IMR-90 (cell line): ENCODE data around the gene ARMH1. TPM values are rescaled to one million over a fixed set of nuclear protein-coding genes. Genes with fewer than 3 reads are reported as not detected.

ENCODE experiments used
- ATAC-seq: fragments of 200-7000 bp; cut with Tn5 transposase; 2 replicates; pipeline ENCODE4 v1.9.1; 2020; ENCODE audit warnings: low read depth, mild to moderate bottlenecking, moderate library complexity
- BruUV-seq: library from RNA; stranded (reverse); fragments of 400-500 nt; replicated peaks from 2 replicates; lab custom pipeline; 2021; lab: Mats Ljungman, UMichigan
- CTCF ChIA-PET: fragments of 300-600 bp; formaldehyde crosslinking; extraction: SDS; loops from one replicate; lab custom pipeline; 2021; ENCODE audit warnings: antibody characterized with exemption; lab: Yijun Ruan, JAX
- POLR2A ChIA-PET: fragments of 300-600 bp; sonication (Branson Sonifier 250); formaldehyde crosslinking; loops from one replicate; lab custom pipeline; 2022; ENCODE audit warnings: antibody characterized with exemption; ENCODE audit not compliant: unreplicated experiment; lab: Charles Lee
- DNase-seq: peaks from one replicate; pipeline ENCODE4 v3.0.0; 2013
- H2AFZ ChIP-seq: replicated peaks from 2 replicates; pipeline ENCODE3; 2013; ENCODE audit warnings: low read length, mild to moderate bottlenecking; ENCODE audit not compliant: poor library complexity
- H2AK5ac ChIP-seq: 2 replicates; pipeline ENCODE4 v1.6.1; 2013; ENCODE audit warnings: low read depth, low read length, inconsistent platforms
- H2AK9ac ChIP-seq: replicated peaks from 2 replicates; pipeline ENCODE3; 2013; ENCODE audit warnings: mild to moderate bottlenecking, low read depth, low read length, moderate library complexity; ENCODE audit not compliant: poor library complexity
- H2BK120ac ChIP-seq: 2 replicates; pipeline ENCODE4 v1.6.1; 2013; ENCODE audit warnings: low read depth, low read length, inconsistent platforms
- H2BK15ac ChIP-seq: 3 replicates; pipeline ENCODE4 v1.6.1; 2013; ENCODE audit warnings: low read depth, low read length, inconsistent platforms
- H2BK20ac ChIP-seq: 2 replicates; pipeline ENCODE4 v1.6.1; 2013; ENCODE audit warnings: low read depth, mild to moderate bottlenecking, inconsistent platforms, low read length, moderate library complexity
- H2BK5ac ChIP-seq: 2 replicates; pipeline ENCODE4 v1.6.1; 2013; ENCODE audit warnings: mild to moderate bottlenecking, low read depth, low read length, inconsistent platforms; ENCODE audit not compliant: poor library complexity, severe bottlenecking
- H3K14ac ChIP-seq: replicated peaks from 2 replicates; pipeline ENCODE4 v1.6.1; 2013; ENCODE audit warnings: low read depth, low read length, inconsistent platforms
- H3K18ac ChIP-seq: 2 replicates; pipeline ENCODE4 v1.6.1; 2013; ENCODE audit warnings: low read depth, low read length, control low read depth
- H3K23ac ChIP-seq: 2 replicates; pipeline ENCODE4 v1.6.1; 2013; ENCODE audit warnings: low read depth, low read length, inconsistent platforms
- H3K27ac ChIP-seq: 2 replicates; pipeline ENCODE4 v1.5.1; 2013; ENCODE audit warnings: mild to moderate bottlenecking, control low read depth, low read length; ENCODE audit not compliant: insufficient read depth
- H3K27me3 ChIP-seq: 2 replicates; pipeline ENCODE4 v1.6.1; 2013; ENCODE audit warnings: low read length; ENCODE audit not compliant: control insufficient read depth, insufficient read depth
- H3K36me3 ChIP-seq: 2 replicates; pipeline ENCODE4 v1.6.1; 2013; ENCODE audit warnings: low read length, mixed read lengths; ENCODE audit not compliant: control insufficient read depth, insufficient read depth
- H3K4ac ChIP-seq: 2 replicates; pipeline ENCODE4 v1.6.1; 2013; ENCODE audit warnings: low read depth, low read length, inconsistent platforms
- H3K4me1 ChIP-seq: 2 replicates; pipeline ENCODE4 v1.6.1; 2013; ENCODE audit warnings: low read length, mixed read lengths; ENCODE audit not compliant: control insufficient read depth, insufficient read depth
- H3K4me2 ChIP-seq: 2 replicates; pipeline ENCODE4 v1.6.1; 2013; ENCODE audit warnings: low read depth, mild to moderate bottlenecking, control low read depth, low read length, moderate library complexity
- H3K4me3 ChIP-seq: 2 replicates; pipeline ENCODE4 v1.5.1; 2013; ENCODE audit warnings: low read depth, mild to moderate bottlenecking, control low read depth, low read length, moderate library complexity; ENCODE audit not compliant: insufficient read depth
- H3K56ac ChIP-seq: 2 replicates; pipeline ENCODE4 v1.6.1; 2013; ENCODE audit warnings: low read length, inconsistent platforms; ENCODE audit not compliant: insufficient read depth; ENCODE audit errors: extremely low read depth
- H3K79me1 ChIP-seq, 2 experiments: 2 replicates each; pipeline ENCODE4 v1.6.1; 2013; ENCODE audit warnings: low read length in 2 of 2, inconsistent platforms in 1 of 2, low read depth in 1 of 2
- H3K9ac ChIP-seq: 2 replicates; pipeline ENCODE4 v1.6.1; 2013; ENCODE audit warnings: low read depth, low read length, control low read depth
- H3K9me1 ChIP-seq: 2 replicates; pipeline ENCODE4 v1.6.1; 2013; ENCODE audit warnings: low read length, inconsistent platforms; ENCODE audit not compliant: insufficient read depth
- H3K9me3 ChIP-seq: 2 replicates; pipeline ENCODE4 v1.6.1; 2013; ENCODE audit warnings: low read length; ENCODE audit not compliant: control insufficient read depth, insufficient read depth
- H4K20me1 ChIP-seq: 2 replicates; pipeline ENCODE4 v1.6.1; 2013; ENCODE audit warnings: low read length, inconsistent platforms; ENCODE audit not compliant: insufficient read depth
- H4K5ac ChIP-seq: 2 replicates; pipeline ENCODE4 v1.6.1; 2013; ENCODE audit warnings: mild to moderate bottlenecking, low read depth, low read length, control low read depth
- H4K8ac ChIP-seq, 2 experiments: 2 replicates each; pipeline ENCODE4 v1.6.1; 2013; ENCODE audit warnings: low read depth in 2 of 2, low read length in 2 of 2, control low read depth in 1 of 2, inconsistent platforms in 1 of 2
- H4K91ac ChIP-seq: 2 replicates; pipeline ENCODE4 v1.6.1; 2013; ENCODE audit warnings: low read depth, low read length, inconsistent platforms; ENCODE audit not compliant: insufficient read depth
- BHLHE40 ChIP-seq: fragments of 150-350 bp; IDR thresholded peaks from 2 replicates; pipeline ENCODE4 v1.6.1; 2016; ENCODE audit warnings: mild to moderate bottlenecking, low read depth, low read length
- CEBPB ChIP-seq: IDR thresholded peaks from 2 replicates; pipeline ENCODE4 v1.6.1; 2012; ENCODE audit warnings: low read depth, low read length, improper control_type of control experiment
- CHD1 ChIP-seq: IDR thresholded peaks from 2 replicates; pipeline ENCODE4 v1.6.1; 2012; ENCODE audit warnings: low read depth, low read length, improper control_type of control experiment
- CTCF ChIP-seq: conservative IDR thresholded peaks from 2 replicates; pipeline ENCODE4 v1.5.1; 2012; ENCODE audit warnings: mild to moderate bottlenecking, low read depth, low read length, improper control_type of control experiment
- ELK1 ChIP-seq: fragments of 150-350 bp; IDR thresholded peaks from 2 replicates; pipeline ENCODE4 v1.6.1; 2016; ENCODE audit warnings: low read depth, mild to moderate bottlenecking, low read length, moderate library complexity, borderline replicate concordance
- FOS ChIP-seq: fragments of 150-350 bp; IDR thresholded peaks from 2 replicates; pipeline ENCODE4 v1.6.1; 2016; ENCODE audit warnings: low read depth, low read length
- MAFK ChIP-seq: IDR thresholded peaks from 2 replicates; pipeline ENCODE4 v1.6.1; 2012; ENCODE audit warnings: low read depth, low read length, improper control_type of control experiment
- MAZ ChIP-seq: IDR thresholded peaks from 2 replicates; pipeline ENCODE4 v1.6.1; 2012; ENCODE audit warnings: low read depth, mild to moderate bottlenecking, low read length, improper control_type of control experiment, moderate library complexity, borderline replicate concordance
- MXI1 ChIP-seq: IDR thresholded peaks from 2 replicates; pipeline ENCODE4 v1.6.1; 2012; ENCODE audit warnings: low read depth, mild to moderate bottlenecking, low read length, moderate library complexity, borderline replicate concordance
- NFE2L2 ChIP-seq: fragments of 150-350 bp; IDR thresholded peaks from 2 replicates; pipeline ENCODE4 v1.6.1; 2016; ENCODE audit warnings: low read depth, mild to moderate bottlenecking, low read length
- POLR2A ChIP-seq: IDR thresholded peaks from 2 replicates; pipeline ENCODE4 v1.6.1; 2012; ENCODE audit warnings: mild to moderate bottlenecking, low read depth, low read length
- RAD21 ChIP-seq: IDR thresholded peaks from 2 replicates; pipeline ENCODE4 v1.6.1; 2012; ENCODE audit warnings: low read length, improper control_type of control experiment
- RCOR1 ChIP-seq: IDR thresholded peaks from 2 replicates; pipeline ENCODE4 v1.6.1; 2012; ENCODE audit warnings: mild to moderate bottlenecking, low read length, improper control_type of control experiment; ENCODE audit not compliant: insufficient replicate concordance
- RFX5 ChIP-seq: IDR thresholded peaks from 2 replicates; pipeline ENCODE4 v1.8.0; 2012; ENCODE audit warnings: low read depth, mild to moderate bottlenecking, low read length, moderate library complexity
- SMC3 ChIP-seq: fragments of 150-350 bp; IDR thresholded peaks from 2 replicates; pipeline ENCODE4 v1.6.1; 2016; ENCODE audit warnings: low read depth, mild to moderate bottlenecking, antibody characterized with exemption, low read length, moderate library complexity
- WGBS, 2 experiments: methylation state at CpG; one replicate each; pipeline versions ENCODE4 v1.1.5 to v1.1.7; 2013; ENCODE audit warnings: missing lambda C conversion rate in 2 of 2; ENCODE audit not compliant: insufficient read length in 1 of 2; ENCODE audit errors: extremely low coverage in 2 of 2; 5-methylcytosine and 5-hydroxymethylcytosine counted together
- dilution Hi-C: fragments of 300-500 bp; cut with HindIII; formaldehyde crosslinking; loops from one replicate; pipeline ENCODE4 v1.14.3; 2018; ENCODE audit warnings: low sequenced_read_pairs; ENCODE audit not compliant: unreplicated experiment
- in situ Hi-C: fragments of 300-500 bp; cut with MboI; formaldehyde crosslinking; loops from 3 replicates; pipeline ENCODE4 v1.14.3; 2019; ENCODE audit warnings: low sequenced_read_pairs, inconsistent platforms, mixed read lengths
- intact Hi-C: fragments of 100-400 bp; cut with micrococcal nuclease; formaldehyde crosslinking; loops from 2 replicates; pipeline ENCODE4 v1.10.0; 2022
- polyA plus RNA-seq, 3 experiments: library from polyadenylated mRNA; depleted of rRNA; stranded (reverse); fragments of >200 nt; gene quantifications; 2 replicates each; pipeline ENCODE4 v1.2.3, GENCODE V29; 2012; ENCODE audit warnings: low replicate concordance in 1 of 3
- total RNA-seq: library from RNA; depleted of rRNA; stranded (reverse); fragments of >200 nt; gene quantifications from 2 replicates; pipeline ENCODE4 v1.2.3, GENCODE V29; 2012
- TF ChIP-seq, protein P1 (sequence below): fragments of 150-350 bp; IDR thresholded peaks from 2 replicates; pipeline ENCODE4 v1.6.1; 2017; ENCODE audit warnings: mild to moderate bottlenecking, antibody characterized with exemption, low read length, low read depth

The ARMH1 gene
- total and polyA plus RNA-seq, 2 of the 4 experiments (the other 2 are of a cell fraction) = 0.36 to 0.72 TPM

GRCh38 chr1:44689447-44689765 is 14.9 kb downstream of the ARMH1 start:
- Histone ChIP-seq H3K4me1 (no peaks in the 10 kb centered on the region), H2BK15ac (no peak overlapping the region), H2AK5ac (no peak overlapping the region), H3K9me3 (no peaks in the 10 kb centered on the region), H2AK9ac (no peak overlapping the region), H3K4me2 (no peak overlapping the region), H3K9me1 (no peaks in the 10 kb centered on the region), H3K27me3 (peaks cover 15% of the 10 kb centered on the region), H2BK120ac (no peak overlapping the region), H2BK5ac (no peak overlapping the region), H3K18ac (no peak overlapping the region), H3K4ac (no peak overlapping the region), H4K5ac (no peak overlapping the region), H4K8ac (no peak overlapping the region), H3K79me1 (no peaks in the 10 kb centered on the region), H3K27ac (no peak overlapping the region), H2BK20ac (no peak overlapping the region), H3K9ac (no peak overlapping the region), H4K91ac (no peak overlapping the region), H3K56ac (no peak overlapping the region), H3K23ac (no peak overlapping the region), H4K20me1 (no peaks in the 10 kb centered on the region), H3K14ac (no peak overlapping the region), H2AFZ (no peak overlapping the region), H3K4me3 (no peak overlapping the region), H3K36me3 (no peaks in the 10 kb centered on the region)
- TF ChIP-seq ELK1 (no peak), CTCF (no peak), RFX5 (no peak), NFE2L2 (no peak), MAFK (no peak), CEBPB (no peak), SMC3 (no peak), CHD1 (no peak), RAD21 (no peak), POLR2A (no peak), RCOR1 (no peak), MAZ (no peak), BHLHE40 (no peak), MXI1 (no peak), FOS (no peak)
- TF ChIP-seq, protein P1, sequence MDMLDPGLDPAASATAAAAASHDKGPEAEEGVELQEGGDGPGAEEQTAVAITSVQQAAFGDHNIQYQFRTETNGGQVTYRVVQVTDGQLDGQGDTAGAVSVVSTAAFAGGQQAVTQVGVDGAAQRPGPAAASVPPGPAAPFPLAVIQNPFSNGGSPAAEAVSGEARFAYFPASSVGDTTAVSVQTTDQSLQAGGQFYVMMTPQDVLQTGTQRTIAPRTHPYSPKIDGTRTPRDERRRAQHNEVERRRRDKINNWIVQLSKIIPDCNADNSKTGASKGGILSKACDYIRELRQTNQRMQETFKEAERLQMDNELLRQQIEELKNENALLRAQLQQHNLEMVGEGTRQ = no peak
- ChIA-PET POLR2A (no interaction called here), CTCF (no interaction called here)
- DNase-seq (no peak), ATAC-seq (no peak)
- dilution Hi-C loops (no loop called here), intact Hi-C loops (no loop called here), in situ Hi-C loops (no loop called here)
- no CpG with 5 or more reads among the region's 3 CpGs for WGBS, 2 experiments
- BruUV-seq = no TSS peak
